HG02981 (cell line): Measurements from ENCODE around the gene COLQ.
A peak's percentile ranks its signal among the peaks of the same experiment; 100 is the strongest.
"Not testable (repeated sequence)": the region's sequence is repeated elsewhere in the genome, so short reads cannot be mapped to it uniquely, and the experiment has no call there.

ENCODE experiments used
- ATAC-seq: cut with Tn5 transposase; IDR thresholded peaks from one replicate; pipeline ENCODE4 v1.9.1; 2021; ENCODE audit warnings: mild to moderate bottlenecking, moderate library complexity; ENCODE audit not compliant: unreplicated experiment

The COLQ gene

DNA sequence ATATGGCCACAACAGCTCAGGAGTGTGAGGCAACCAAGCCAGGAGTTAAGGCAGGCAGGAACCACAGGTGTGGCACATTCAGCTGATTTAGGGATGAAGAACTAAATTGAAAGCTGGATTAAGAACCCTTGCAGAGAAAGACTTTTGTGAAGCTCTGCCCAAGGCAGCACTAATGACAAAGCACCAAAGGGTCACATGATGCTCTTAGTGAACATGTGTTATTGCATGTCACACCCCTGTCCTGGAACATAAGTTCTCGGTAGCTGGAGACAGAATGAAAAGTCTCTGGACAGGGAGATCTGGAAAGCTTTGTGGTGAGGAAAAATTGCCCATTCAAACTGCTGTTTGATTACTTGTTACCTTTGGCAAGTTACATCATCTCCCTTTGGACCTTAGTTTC is 90.9 kb downstream of the COLQ start:
- ATAC-seq = no peak

DNA sequence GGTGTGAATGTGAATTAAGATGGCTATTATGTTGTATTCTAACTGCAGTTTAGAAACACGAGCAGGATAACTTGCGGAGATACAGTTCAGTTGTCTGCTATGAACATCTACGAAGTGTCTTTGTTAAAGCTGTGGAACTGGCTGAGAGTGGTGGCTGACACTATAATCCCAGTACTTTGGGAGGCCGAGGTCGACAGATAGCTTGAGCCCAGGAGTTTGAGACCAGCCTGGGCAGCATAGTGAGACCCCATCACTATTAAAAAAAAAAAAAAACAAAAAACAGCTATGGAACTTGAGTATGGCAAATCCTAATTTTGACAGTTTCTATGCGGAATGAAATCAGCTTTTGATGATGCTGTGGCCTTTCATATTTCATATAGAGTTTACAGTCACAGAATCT is 92.4 kb downstream of the COLQ start:
- ATAC-seq = no peak

DNA sequence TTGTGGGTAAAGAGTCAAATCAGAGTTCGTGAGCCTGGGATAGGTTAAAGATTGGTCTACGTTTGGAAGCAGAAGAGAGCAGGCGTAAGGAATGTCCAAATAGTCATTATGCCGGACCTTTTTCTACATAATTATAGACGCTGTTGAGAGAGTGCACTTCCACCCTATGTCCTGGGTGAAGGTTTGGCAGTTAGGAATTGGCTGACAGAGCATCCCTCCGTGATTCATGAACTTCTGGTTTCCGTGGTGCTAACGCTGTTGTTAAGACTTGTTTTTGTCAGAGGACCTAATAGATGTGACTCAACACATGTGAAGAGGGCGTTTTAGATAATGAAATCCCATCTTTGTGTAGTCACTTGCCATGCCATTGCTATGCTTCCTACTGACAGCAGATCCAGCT is 93.0 kb downstream of the COLQ start:
- no peak for ATAC-seq

DNA sequence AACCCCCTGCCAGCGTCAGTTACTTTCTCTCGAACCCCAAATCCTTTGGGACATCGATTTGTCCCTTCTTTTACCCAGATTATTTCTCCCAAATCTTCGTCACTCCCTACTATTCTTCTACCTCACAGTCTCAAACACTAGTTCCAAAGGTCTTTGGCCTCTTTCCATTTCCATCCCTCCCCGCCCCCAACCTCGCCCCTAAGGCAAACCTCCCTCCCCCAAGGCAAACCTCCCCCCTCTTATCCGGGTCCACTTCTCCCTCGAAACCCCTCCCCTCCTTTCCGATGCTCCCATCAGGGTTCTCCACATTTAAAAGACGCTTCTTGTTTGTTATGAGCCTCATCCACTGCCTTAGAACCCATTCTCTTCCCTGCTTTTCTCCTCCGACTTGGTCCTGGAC is 93.5 kb downstream of the COLQ start:
- ATAC-seq = no peak

DNA sequence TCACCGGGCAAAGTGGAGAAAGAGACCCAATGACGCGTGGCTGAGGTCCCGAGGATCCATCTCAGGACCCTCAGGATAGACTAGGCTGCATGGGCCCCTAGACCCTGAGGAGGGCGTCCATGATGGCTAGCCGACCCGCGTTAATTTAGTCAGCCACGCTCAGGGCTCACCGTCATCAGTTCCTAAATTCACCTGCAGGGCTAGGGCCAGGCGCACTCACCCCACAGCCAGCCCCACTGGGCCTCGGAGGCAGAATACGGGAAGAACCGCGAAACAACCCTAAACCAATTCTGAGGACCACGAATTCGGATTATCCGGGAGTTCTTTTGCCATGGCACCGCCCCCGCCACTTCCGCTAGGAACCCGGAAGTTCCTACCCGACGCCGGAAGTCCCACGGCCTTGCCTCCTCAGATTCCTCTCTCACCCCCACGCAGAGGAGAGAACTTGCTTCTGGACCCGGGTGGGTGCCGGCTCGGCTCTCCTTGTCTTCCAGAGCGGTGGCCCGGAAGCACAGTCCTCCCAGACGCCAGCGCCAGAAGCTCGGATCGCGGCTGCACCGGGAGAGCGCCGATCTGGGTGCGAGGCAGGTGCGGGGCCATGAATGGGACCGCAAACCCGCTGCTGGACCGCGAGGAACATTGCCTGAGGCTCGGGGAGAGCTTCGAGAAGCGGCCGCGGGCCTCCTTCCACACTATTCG is 94.2 kb downstream of the COLQ start, which contains the start of the genes EAF1 and METTL6:
Gene EAF1, plus strand, starts transcription at position 417 of the 699 bp plus-strand sequence. Its CDS starts 182 bp downstream, at position 599.
Gene METTL6, minus strand, starts transcription at position 363 of the 699 bp plus-strand sequence. CDS start 1,033 bp downstream, outside the sequence.
- ATAC-seq = peak; percentile 73

DNA sequence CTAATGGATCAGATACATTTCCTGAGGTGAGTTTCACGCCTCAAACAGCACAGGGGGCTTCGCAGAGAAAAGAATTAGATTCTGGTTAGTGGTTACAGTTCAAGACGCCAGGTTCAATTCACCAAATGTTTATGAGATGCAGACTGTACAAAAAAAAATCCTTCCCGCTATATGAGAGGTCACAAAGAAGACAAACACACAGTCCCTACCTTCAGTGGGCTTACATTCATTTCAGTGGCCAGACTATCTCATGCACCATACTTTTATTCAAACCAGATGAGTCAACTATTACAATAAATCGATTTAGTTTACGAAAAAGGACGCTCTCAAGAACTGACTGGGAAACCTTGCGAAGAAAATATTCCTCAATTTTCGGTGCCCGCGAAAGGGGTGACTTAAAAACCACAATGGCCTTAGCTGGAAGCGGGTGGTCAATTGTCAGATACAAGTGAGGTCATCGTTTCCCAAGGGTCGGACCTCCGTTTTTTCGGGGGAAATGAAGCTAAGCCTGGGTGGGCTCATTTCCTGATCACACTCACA is 94.9 kb downstream of the COLQ start:
- ATAC-seq = no peak

DNA sequence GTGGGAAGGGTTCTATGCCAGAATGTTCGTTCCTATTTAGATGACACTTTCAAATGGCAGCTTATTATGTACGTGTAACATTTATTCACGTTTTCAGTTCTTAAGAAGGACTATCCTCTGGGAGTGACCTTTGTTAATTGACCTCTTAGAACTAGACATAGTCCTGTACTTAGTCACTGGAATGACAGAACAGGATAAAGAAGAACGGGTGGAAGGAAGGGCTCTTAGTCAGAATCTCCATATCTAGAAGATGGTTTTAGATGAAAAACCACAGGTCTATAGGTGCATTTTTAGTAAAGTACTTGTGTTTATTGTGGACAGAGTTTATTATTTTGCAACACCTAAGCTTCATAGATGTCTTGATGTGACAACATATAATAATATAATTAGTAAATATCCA is 100.6 kb downstream of the COLQ start:
- no peak for ATAC-seq

DNA sequence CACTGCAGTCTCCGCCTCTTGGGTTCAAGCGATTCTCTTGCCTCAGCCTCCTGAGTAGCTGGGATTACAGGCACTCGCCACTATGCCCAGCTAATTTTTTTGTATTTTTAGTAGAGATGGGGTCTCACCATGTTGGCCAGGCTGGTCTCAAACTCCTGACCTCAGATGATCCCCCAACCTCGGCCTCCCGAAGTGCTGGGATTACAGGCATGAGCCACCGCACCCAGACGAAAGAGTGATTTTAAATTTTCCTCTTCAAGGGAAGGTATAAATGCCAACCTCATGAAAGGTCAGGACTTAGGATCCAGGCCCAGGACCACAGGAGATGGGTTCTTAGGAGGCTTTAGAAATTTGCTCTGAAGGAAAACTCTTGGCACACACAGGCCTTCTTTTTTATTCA is 110.5 kb downstream of the COLQ start:
- not testable (repeated sequence) for ATAC-seq

DNA sequence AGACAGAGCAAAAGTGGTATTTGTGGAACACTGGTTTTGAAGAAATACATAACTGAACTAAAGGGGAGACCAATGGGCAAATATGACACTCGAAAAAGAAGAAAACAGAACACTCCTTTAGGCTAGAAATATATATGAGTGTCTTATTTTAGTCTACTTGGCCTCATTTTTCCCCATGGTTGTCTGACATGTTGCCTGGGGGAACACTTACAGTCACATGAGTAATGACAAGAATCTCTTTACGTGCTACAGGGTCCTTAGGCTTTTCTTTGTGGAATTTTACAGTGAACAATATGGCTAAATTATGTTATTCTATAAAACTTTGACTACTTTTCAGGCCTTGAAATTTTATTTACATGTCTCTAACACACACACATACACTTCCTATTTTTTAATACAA is 111.7 kb downstream of the COLQ start:
- no peak for ATAC-seq

DNA sequence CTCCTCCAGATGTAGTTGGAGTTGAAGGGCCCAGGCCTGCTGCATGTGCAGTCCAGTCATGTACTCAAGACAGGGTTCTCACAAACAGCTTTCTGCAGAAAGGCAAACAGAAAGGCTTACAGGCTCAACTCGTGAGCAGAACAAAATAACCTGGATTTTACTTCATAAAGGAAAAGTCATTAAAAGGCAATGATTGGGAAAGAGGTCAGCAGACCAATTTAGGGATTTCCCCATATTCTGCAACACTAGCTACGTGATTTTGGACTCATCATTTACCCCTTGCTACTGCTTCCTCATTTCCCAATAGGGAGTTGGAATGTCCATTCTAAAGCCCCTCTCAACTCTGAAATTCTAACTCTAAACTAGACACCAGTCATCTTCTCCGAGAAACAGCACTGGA is 112.3 kb downstream of the COLQ start:
- no peak for ATAC-seq

DNA sequence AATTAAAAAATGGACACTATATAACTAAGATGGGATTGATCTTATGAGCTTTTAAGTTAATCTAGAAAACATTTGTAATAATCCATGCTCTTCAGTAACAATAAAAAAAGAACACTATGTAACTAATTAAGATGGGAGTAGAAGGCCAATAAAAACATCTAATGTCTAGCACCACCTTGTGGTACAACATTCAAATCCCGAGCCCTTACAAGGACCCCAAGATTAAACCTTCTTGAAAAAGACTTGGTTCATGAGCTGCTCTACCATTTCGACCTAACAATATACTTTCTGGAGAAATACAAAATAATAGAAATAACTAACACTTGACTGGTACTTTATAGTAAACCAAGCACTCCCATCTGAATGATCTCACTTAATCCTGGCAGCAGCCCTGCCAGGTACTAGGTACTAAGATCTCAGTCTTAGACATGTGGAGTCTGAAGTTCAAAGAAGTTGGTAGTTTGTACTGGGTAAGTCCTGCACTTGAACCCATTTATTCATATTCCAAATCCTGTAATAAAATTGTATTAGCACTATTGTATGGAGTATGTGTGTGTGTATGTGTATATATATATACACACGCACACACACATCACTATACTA is 116.0 kb downstream of the COLQ start:
- ATAC-seq = no peak

DNA sequence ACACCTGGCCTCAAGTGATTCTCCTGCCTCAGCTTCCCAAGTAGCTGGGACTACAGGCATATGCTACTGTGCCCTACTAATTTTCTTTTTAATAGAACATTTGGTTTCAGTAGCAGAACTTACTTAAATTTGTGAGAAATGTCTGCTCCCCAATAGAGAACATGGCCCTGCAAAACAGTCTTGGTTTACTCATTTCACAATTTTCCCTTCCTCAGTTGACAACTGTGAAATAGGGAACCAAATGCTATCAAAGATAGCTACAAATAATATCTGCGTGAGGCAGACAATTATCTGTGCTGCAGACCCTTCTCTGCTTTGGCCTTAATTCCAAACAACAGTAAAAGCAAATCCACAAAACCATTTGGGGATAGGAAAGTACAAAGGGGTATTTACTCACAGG is 116.7 kb downstream of the COLQ start:
- ATAC-seq = no peak

DNA sequence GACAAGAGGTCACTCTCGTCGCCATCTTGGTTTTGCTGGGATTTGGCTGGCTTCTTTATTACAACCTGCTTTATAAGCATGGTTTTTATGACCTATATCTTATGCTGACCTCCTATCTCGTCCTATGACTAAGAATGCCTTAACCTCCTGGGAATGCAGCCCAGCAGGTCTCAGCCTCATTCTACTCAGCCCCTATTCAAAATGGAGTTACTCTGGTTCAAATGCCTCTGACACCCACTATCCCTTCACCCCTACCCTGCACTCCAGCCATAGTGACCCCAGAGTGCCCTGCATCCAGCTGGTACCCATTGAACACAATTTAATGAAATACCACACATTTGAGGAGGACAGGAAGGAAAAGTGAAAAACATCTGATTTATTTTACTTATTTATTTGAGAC is 117.5 kb downstream of the COLQ start:
- no peak for ATAC-seq

DNA sequence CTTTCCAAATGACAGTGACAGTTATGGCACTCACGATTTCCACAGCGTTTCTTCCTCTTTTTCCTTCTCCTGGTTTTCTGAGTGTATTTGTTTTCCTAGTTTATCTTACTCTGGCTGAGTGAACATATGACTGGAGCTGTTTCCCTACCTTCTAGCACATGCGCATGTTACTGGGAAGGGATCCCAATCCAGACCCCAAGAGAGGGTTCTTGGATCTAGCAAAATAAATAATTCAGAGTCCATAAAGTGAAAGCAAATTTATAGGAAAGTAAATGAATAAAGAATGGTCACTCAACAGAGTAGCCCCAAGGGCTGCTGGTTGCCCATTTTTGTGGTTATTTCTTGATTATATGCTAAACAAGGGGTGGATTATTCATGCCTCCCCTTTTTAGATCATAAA is 118.0 kb downstream of the COLQ start:
- ATAC-seq = no peak

DNA sequence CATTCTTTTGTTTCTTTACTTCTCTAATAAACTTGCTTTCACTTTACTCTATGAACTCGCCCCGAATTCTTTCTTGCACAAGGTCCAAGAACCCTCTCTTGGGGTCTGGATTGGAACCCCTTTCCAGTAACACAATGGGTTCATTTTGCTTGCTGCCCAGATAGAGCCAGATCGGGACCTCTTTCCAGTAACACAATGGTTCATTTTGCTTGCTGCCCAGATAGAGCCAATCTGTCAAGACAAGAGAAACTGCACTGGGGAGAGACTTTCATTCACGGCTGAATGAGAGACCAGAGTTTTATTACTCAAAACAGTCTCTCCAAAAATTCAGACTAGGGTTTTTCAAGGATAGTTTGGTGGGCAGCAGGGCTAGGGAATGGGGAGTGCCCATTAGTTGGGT is 119.6 kb downstream of the COLQ start:
- ATAC-seq = no peak
